Mucosa of stomach (tissue), 1 donor: ENCODE data around the gene MBLAC2.

ENCODE experiments used
- H3K27me3 ChIP-seq: one replicate; pipeline ENCODE4 v1.7.0; 2013; ENCODE audit warnings: mild to moderate bottlenecking, low read length; ENCODE audit not compliant: control insufficient read depth, insufficient read depth
- H3K36me3 ChIP-seq: one replicate; pipeline ENCODE4 v1.7.0; 2013; ENCODE audit warnings: low read length; ENCODE audit not compliant: control insufficient read depth, insufficient read depth
- H3K4me1 ChIP-seq: one replicate; pipeline ENCODE4 v1.7.0; 2013; ENCODE audit warnings: mild to moderate bottlenecking, low read length; ENCODE audit not compliant: control insufficient read depth, insufficient read depth
- H3K4me3 ChIP-seq: one replicate; pipeline ENCODE4 v1.7.0; 2013; ENCODE audit warnings: low read length
- H3K9ac ChIP-seq: one replicate; pipeline ENCODE4 v1.7.0; 2013; ENCODE audit warnings: mild to moderate bottlenecking, low read length, moderate library complexity
- H3K9me3 ChIP-seq: one replicate; pipeline ENCODE4 v1.7.0; 2013; ENCODE audit warnings: mild to moderate bottlenecking, low read length, moderate library complexity; ENCODE audit not compliant: control insufficient read depth
- donor health status: Pancreatic carcinoma.

The MBLAC2 gene

DNA sequence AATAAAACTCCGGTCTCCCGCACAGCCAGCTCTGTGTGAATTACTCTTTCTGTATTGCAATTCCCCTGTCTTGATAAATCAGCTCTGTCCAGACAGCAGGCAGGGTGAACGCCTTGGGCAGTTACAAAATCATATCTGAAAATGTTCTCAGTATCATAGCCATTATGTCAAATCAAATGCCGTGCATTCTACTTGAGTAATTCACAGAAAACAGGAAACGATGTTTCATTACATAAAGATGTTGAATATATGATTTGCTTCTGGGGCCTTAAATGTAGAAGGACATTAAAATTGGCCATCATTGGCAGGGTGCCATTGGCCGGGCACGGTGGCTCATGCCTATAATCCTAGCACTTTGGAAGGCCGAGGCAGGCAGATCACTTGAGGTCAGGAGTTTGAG, 8.6 kb upstream of the MBLAC2 start:
- Histone ChIP-seq H3K9ac (no peak overlapping the region), H3K9me3 (no peaks in the 10 kb centered on the region), H3K36me3 (no peaks in the 10 kb centered on the region), H3K27me3 (no peaks in the 10 kb centered on the region), H3K4me1 (no peaks in the 10 kb centered on the region), H3K4me3 (no peak overlapping the region)

GRCh38 chr5:90480699-90481098, 6.1 kb upstream of the MBLAC2 start:
- H3K4me1 ChIP-seq, result no peaks in the 10 kb centered on the region
- H3K9ac ChIP-seq, result no peak overlapping the region
- H3K27me3 ChIP-seq, result no peaks in the 10 kb centered on the region
- H3K9me3 ChIP-seq, result no peaks in the 10 kb centered on the region
- H3K36me3 ChIP-seq, result no peaks in the 10 kb centered on the region
- H3K4me3 ChIP-seq, result no peak overlapping the region

- H3K4me1 ChIP-seq, result peaks cover 4% of the 10 kb centered on the region
- H3K27me3 ChIP-seq, result no peaks in the 10 kb centered on the region
- H3K36me3 ChIP-seq, result no peaks in the 10 kb centered on the region
- no peak overlapping the region for H3K9ac ChIP-seq
- no peak overlapping the region for H3K4me3 ChIP-seq
- no peaks in the 10 kb centered on the region for H3K9me3 ChIP-seq
These were observed 5.2 kb upstream of the MBLAC2 start for GRCh38 chr5:90479611-90480385.

DNA sequence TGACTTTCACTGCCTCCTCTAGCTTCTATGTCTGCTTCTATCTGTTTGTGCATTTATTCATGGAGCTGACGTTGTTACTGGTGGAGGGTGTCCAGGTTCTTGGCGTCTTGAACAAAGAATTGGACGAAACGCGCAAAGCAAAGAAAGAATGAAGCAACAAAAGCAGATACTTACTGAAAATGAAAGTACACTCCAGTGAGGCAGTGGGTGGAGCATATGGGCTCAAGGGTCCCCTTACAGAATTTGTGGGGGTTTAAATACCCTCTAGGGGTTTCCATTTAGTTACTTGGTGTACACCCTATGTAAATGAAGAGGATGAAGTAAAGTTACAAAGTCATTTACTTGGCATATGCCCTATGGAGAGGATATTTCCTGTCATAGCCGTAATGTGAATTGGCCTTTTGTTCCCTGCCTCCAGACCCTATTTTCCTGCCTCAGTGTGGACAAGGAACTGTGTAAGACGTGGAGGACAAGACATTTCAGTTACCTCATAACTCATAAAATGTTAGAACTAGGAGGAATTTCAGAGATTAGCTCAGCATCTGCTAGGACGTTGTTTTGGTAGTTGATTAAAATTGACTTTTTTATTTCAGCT, 3.1 kb upstream of the MBLAC2 start:
- H3K27me3 ChIP-seq, result no peaks in the 10 kb centered on the region
- H3K36me3 ChIP-seq, result no peaks in the 10 kb centered on the region
- no peak overlapping the region for H3K4me3 ChIP-seq
- H3K9ac ChIP-seq, result no peak overlapping the region
- peaks cover 5% of the 10 kb centered on the region for H3K4me1 ChIP-seq
- H3K9me3 ChIP-seq, result no peaks in the 10 kb centered on the region

DNA sequence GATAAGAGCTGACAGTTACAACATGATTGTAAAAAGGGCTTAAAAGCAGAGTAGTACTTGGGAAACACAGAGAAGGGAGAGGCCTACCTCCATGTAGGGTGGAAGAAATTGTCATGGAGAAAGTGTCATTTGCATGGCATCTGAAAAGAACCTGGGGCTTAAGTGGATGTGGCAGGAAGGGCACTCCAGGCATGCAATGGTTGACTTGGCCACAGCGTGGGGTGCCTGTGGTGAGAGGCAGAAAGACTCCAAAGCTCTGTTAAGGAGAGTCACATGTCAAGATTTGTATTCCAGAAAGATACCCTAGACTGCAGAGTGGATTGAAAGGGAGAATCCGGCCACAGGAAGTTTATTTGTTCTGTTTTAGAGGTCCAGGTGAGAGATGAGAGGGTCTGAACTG, 2.5 kb upstream of the MBLAC2 start:
- no peak overlapping the region for H3K4me3 ChIP-seq
- H3K36me3 ChIP-seq, result no peaks in the 10 kb centered on the region
- no peaks in the 10 kb centered on the region for H3K9me3 ChIP-seq
- no peak overlapping the region for H3K9ac ChIP-seq
- peaks cover 5% of the 10 kb centered on the region for H3K4me1 ChIP-seq
- no peaks in the 10 kb centered on the region for H3K27me3 ChIP-seq

DNA sequence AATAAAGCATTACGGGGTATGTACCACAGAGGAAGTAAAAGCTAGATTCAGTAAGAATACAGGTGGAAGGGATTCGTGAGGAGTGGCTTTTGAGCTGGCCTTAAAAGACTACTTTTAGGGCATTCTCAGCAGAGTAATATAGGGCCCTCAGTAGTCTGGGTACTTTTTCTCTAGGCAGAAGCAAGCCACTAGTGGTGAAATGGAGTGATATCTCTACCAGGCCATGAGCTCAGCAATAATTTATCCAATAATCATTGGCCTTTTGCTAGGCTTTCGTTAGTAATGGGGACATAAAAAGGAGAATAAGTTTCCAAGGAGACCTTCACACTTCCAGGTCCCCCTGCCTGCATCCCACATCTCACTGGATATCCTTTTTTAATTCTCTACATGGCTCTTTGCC, 1.8 kb upstream of the MBLAC2 start:
- no peaks in the 10 kb centered on the region for H3K36me3 ChIP-seq
- no peaks in the 10 kb centered on the region for H3K9me3 ChIP-seq
- H3K4me3 ChIP-seq, result no peak overlapping the region
- H3K4me1 ChIP-seq, result peaks cover 5% of the 10 kb centered on the region
- no peaks in the 10 kb centered on the region for H3K27me3 ChIP-seq
- no peak overlapping the region for H3K9ac ChIP-seq

- H3K4me1 ChIP-seq, result peaks cover 5% of the 10 kb centered on the region
- H3K9ac ChIP-seq, result no peak overlapping the region
- H3K36me3 ChIP-seq, result no peaks in the 10 kb centered on the region
- H3K9me3 ChIP-seq, result no peaks in the 10 kb centered on the region
- no peaks in the 10 kb centered on the region for H3K27me3 ChIP-seq
- H3K4me3 ChIP-seq, result no peak overlapping the region
These were observed 937 bp upstream of the MBLAC2 start for GRCh38 chr5:90475436-90475980.

- H3K9me3 ChIP-seq, result no peaks in the 10 kb centered on the region
- peak overlapping the region; percentile 94 for H3K4me3 ChIP-seq
- no peaks in the 10 kb centered on the region for H3K27me3 ChIP-seq
- peak overlapping the region; percentile 32 for H3K9ac ChIP-seq
- peaks cover 5% of the 10 kb centered on the region for H3K4me1 ChIP-seq
- no peaks in the 10 kb centered on the region for H3K36me3 ChIP-seq
These were observed 956 bp downstream of the MBLAC2 start for GRCh38 chr5:90473396-90474234.

DNA sequence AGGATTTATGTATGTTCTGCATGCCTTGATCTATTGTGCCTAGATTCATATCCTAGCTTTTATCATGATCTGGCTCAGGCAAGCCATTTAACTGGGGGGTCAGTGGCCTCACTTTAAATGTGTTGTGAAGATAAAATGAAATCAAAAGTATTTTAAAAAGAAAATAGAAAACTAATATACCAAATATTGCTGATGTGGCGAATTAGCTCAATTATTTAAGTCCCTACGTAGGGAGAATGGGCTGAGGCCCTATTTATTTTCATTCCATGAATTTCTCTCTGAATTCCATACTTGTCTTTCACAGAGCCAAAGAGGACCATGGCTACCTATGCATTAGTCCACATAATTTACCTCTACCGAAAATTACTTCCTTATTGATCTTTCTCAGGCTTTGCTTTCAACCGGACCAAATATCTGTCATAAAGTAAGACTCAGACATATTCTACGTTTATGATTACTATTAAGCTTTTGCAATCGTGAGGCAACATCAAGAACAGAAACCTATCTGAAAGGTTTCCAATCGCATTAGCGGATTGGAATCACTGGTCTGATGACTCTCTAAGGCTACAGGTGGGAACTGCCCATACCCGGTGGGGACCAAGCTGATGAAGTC, 1.7 kb downstream of the MBLAC2 start:
- H3K4me3 ChIP-seq, result peak overlapping the region; percentile 94
- H3K27me3 ChIP-seq, result no peaks in the 10 kb centered on the region
- peak overlapping the region; percentile 32 for H3K9ac ChIP-seq
- H3K36me3 ChIP-seq, result no peaks in the 10 kb centered on the region
- peaks cover 5% of the 10 kb centered on the region for H3K4me1 ChIP-seq
- no peaks in the 10 kb centered on the region for H3K9me3 ChIP-seq

DNA sequence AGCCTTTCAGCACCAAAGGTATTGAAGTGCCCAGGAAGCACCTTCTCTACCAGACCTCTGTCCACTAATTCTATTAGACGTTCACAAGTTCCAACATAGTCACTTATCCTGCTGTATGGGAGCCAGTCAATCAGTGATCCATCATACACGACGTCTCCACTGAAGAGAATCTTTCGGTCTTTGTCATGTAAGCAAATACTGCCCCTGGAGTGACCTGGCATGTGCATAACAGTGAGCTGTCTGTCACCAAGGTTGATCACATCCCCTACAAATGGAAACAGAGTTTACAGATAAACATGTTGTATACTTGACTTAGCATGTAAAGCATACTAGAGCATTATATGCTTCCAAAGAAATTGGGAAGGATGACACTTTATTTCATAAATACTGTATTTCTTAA, 13.3 kb downstream of the MBLAC2 start:
- Histone ChIP-seq H3K9me3 (no peaks in the 10 kb centered on the region), H3K27me3 (no peaks in the 10 kb centered on the region), H3K9ac (no peak overlapping the region), H3K36me3 (no peaks in the 10 kb centered on the region), H3K4me3 (no peak overlapping the region), H3K4me1 (no peaks in the 10 kb centered on the region)

DNA sequence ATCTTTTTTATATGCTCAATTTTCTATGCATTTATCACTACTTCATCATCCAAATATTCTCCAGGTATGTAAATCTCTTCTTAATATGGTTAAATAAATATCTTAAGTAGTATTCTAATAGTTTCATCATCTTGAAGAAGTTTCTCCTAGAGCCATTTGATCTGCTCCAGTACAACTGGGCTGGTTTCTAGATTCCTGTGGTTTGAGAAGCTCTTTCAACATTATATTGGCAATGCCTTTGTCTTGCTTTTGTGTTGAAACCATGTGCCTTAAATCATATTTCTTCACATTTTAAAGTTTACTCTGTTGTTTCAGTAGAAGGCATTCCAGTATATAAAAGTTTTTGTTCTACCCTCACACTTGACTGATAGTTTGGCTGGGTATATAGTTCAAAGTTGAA, 27.6 kb downstream of the MBLAC2 start:
- no peaks in the 10 kb centered on the region for H3K9me3 ChIP-seq
- no peak overlapping the region for H3K9ac ChIP-seq
- H3K27me3 ChIP-seq, result no peaks in the 10 kb centered on the region
- H3K4me1 ChIP-seq, result no peaks in the 10 kb centered on the region
- no peaks in the 10 kb centered on the region for H3K36me3 ChIP-seq
- H3K4me3 ChIP-seq, result no peak overlapping the region
